Activated naive CD4-positive, alpha-beta T cell treated with anti-CD3 and anti-CD28 coated beads for 36 hours (primary cell): ENCODE data around the gene DCP1B. TPM values are rescaled to one million over a fixed set of nuclear protein-coding genes. Genes with fewer than 3 reads are reported as not detected.

ENCODE experiments used
- CTCF ChIA-PET: fragments of 350-600 bp; sonication (Branson Sonifier 250); formaldehyde crosslinking; loops from one replicate; lab custom pipeline; 2021; ENCODE audit warnings: antibody characterized with exemption; lab: Charles Lee
- DNase-seq: peaks from one replicate; pipeline ENCODE4 v3.0.0-alpha.2; 2020
- H3K27ac Mint-ChIP-seq: one replicate; pipeline ENCODE4 v1.8.0; 2021; ENCODE audit warnings: mild to moderate bottlenecking, mixed read lengths
- H3K27me3 Mint-ChIP-seq: one replicate; pipeline ENCODE4 v1.8.0; 2021; ENCODE audit warnings: low read depth, mixed read lengths
- H3K36me3 Mint-ChIP-seq: one replicate; pipeline ENCODE4 v1.8.0; 2021; ENCODE audit warnings: low read depth, mixed read lengths
- H3K4me1 Mint-ChIP-seq: one replicate; pipeline ENCODE4 v1.8.0; 2021; ENCODE audit warnings: low read depth, mixed read lengths
- H3K4me3 Mint-ChIP-seq: one replicate; pipeline ENCODE4 v1.8.0; 2021; ENCODE audit warnings: mild to moderate bottlenecking, moderate library complexity, mixed read lengths
- H3K9me3 Mint-ChIP-seq: one replicate; pipeline ENCODE4 v1.8.0; 2021; ENCODE audit warnings: mixed read lengths
- intact Hi-C: fragments of 100-400 bp; cut with micrococcal nuclease; formaldehyde crosslinking; loops from one replicate; pipeline ENCODE4 v1.15.1; 2023
- total RNA-seq, 2 experiments: library from RNA; stranded (reverse); gene quantifications; one replicate each; pipeline ENCODE4 v1.2.3, GENCODE V29; 2021

Gene DCP1B
- total RNA-seq, 2 experiments from 2014 or later: 13.1 to 13.5 TPM

- CTCF ChIA-PET: no interaction called here
- Mint-ChIP-seq H3K4me1 (peaks cover 17% of the 10 kb centered on the region), H3K4me3 (no peak overlapping the region), H3K27me3 (no peaks in the 10 kb centered on the region), H3K9me3 (no peaks in the 10 kb centered on the region), H3K36me3 (peaks cover 45% of the 10 kb centered on the region), H3K27ac (no peak overlapping the region)
- intact Hi-C loops: no loop called here
- no peak for DNase-seq
These were observed 11.5 kb downstream of the DCP1B start for GRCh38 chr12:1992732-1993131.

GRCh38 chr12:1989111-1989510 lies 15.1 kb downstream of the DCP1B start:
- intact Hi-C loops: no loop called here
- no peak for DNase-seq
- H3K27ac Mint-ChIP-seq: no peak overlapping the region
- peaks cover 5% of the 10 kb centered on the region for H3K4me1 Mint-ChIP-seq
- CTCF ChIA-PET: no interaction called here
- H3K4me3 Mint-ChIP-seq: no peak overlapping the region
- H3K36me3 Mint-ChIP-seq: peaks cover 54% of the 10 kb centered on the region
- H3K27me3 Mint-ChIP-seq: no peaks in the 10 kb centered on the region
- peaks cover 15% of the 10 kb centered on the region for H3K9me3 Mint-ChIP-seq

- no peak for DNase-seq
- CTCF ChIA-PET: no interaction called here
- Mint-ChIP-seq H3K9me3 (peaks cover 15% of the 10 kb centered on the region), H3K4me1 (no peaks in the 10 kb centered on the region), H3K27me3 (no peaks in the 10 kb centered on the region), H3K27ac (no peak overlapping the region), H3K4me3 (no peak overlapping the region), H3K36me3 (peaks cover 39% of the 10 kb centered on the region)
- intact Hi-C loops: no loop called here
These were observed 19.5 kb downstream of the DCP1B start for GRCh38 chr12:1984759-1985158.

- H3K4me3 Mint-ChIP-seq: no peak overlapping the region
- DNase-seq: no peak
- H3K4me1 Mint-ChIP-seq: no peaks in the 10 kb centered on the region
- H3K9me3 Mint-ChIP-seq: peaks cover 6% of the 10 kb centered on the region
- intact Hi-C loops: no loop called here
- peaks cover 10% of the 10 kb centered on the region for H3K36me3 Mint-ChIP-seq
- CTCF ChIA-PET: no interaction called here
- H3K27ac Mint-ChIP-seq: no peak overlapping the region
- no peaks in the 10 kb centered on the region for H3K27me3 Mint-ChIP-seq
These were observed 24.0 kb downstream of the DCP1B start for GRCh38 chr12:1980282-1980681.

- Mint-ChIP-seq H3K27ac (no peak overlapping the region), H3K36me3 (peaks cover 4% of the 10 kb centered on the region), H3K4me3 (no peak overlapping the region), H3K4me1 (no peaks in the 10 kb centered on the region), H3K27me3 (no peaks in the 10 kb centered on the region), H3K9me3 (no peaks in the 10 kb centered on the region)
- intact Hi-C loops: no loop called here
- no peak for DNase-seq
- CTCF ChIA-PET: no interaction called here
These were observed 26.0 kb downstream of the DCP1B start for GRCh38 chr12:1978078-1978862.

GRCh38 chr12:1977588-1977987 lies 26.7 kb downstream of the DCP1B start:
- Mint-ChIP-seq H3K27me3 (no peaks in the 10 kb centered on the region), H3K4me3 (no peak overlapping the region), H3K4me1 (no peaks in the 10 kb centered on the region), H3K27ac (no peak overlapping the region), H3K9me3 (no peaks in the 10 kb centered on the region), H3K36me3 (peaks cover 4% of the 10 kb centered on the region)
- no peak for DNase-seq
- CTCF ChIA-PET: no interaction called here
- intact Hi-C loops: no loop called here

- peaks cover 4% of the 10 kb centered on the region for H3K36me3 Mint-ChIP-seq
- no peaks in the 10 kb centered on the region for H3K27me3 Mint-ChIP-seq
- H3K4me3 Mint-ChIP-seq: no peak overlapping the region
- CTCF ChIA-PET: no interaction called here
- no peak for DNase-seq
- no peaks in the 10 kb centered on the region for H3K4me1 Mint-ChIP-seq
- intact Hi-C loops: no loop called here
- H3K27ac Mint-ChIP-seq: no peak overlapping the region
- H3K9me3 Mint-ChIP-seq: no peaks in the 10 kb centered on the region
These were observed 27.1 kb downstream of the DCP1B start for GRCh38 chr12:1977109-1977508.

GRCh38 chr12:1974812-1975211 lies 29.4 kb downstream of the DCP1B start:
- H3K4me1 Mint-ChIP-seq: no peaks in the 10 kb centered on the region
- DNase-seq: no peak
- no peak overlapping the region for H3K4me3 Mint-ChIP-seq
- no peaks in the 10 kb centered on the region for H3K27me3 Mint-ChIP-seq
- peaks cover 2% of the 10 kb centered on the region for H3K36me3 Mint-ChIP-seq
- CTCF ChIA-PET: interaction anchor here (0.9 to 1.0 kb wide), 2 partner anchors 35 to 184 kb away, joined by 4 to 5 read pairs; no protein-coding TSS in a partner anchor
- intact Hi-C loops: no loop called here
- no peak overlapping the region for H3K27ac Mint-ChIP-seq
- H3K9me3 Mint-ChIP-seq: no peaks in the 10 kb centered on the region

- Mint-ChIP-seq H3K36me3 (no peaks in the 10 kb centered on the region), H3K27ac (no peak overlapping the region), H3K27me3 (no peaks in the 10 kb centered on the region), H3K9me3 (no peaks in the 10 kb centered on the region), H3K4me1 (peaks cover 2% of the 10 kb centered on the region), H3K4me3 (no peak overlapping the region)
- no peak for DNase-seq
- intact Hi-C loops: no loop called here
- CTCF ChIA-PET: no interaction called here
These were observed 31.4 kb downstream of the DCP1B start for GRCh38 chr12:1972856-1973317.

- peaks cover under 1% of the 10 kb centered on the region for H3K36me3 Mint-ChIP-seq
- DNase-seq: no peak
- intact Hi-C loops: no loop called here
- H3K27ac Mint-ChIP-seq: no peak overlapping the region
- H3K4me1 Mint-ChIP-seq: peaks cover 2% of the 10 kb centered on the region
- CTCF ChIA-PET: no interaction called here
- no peaks in the 10 kb centered on the region for H3K9me3 Mint-ChIP-seq
- H3K4me3 Mint-ChIP-seq: no peak overlapping the region
- no peaks in the 10 kb centered on the region for H3K27me3 Mint-ChIP-seq
These were observed 32.0 kb downstream of the DCP1B start for GRCh38 chr12:1972260-1972659.

GRCh38 chr12:1970331-1970900 lies 33.8 kb downstream of the DCP1B start:
- H3K27ac Mint-ChIP-seq: no peak overlapping the region
- H3K4me3 Mint-ChIP-seq: no peak overlapping the region
- no peak for DNase-seq
- CTCF ChIA-PET: interaction anchor here (1.6 kb wide), 1 partner anchor 31 kb away, joined by 5 read pairs; no protein-coding TSS in a partner anchor
- intact Hi-C loops: no loop called here
- no peaks in the 10 kb centered on the region for H3K9me3 Mint-ChIP-seq
- H3K36me3 Mint-ChIP-seq: peaks cover 8% of the 10 kb centered on the region
- H3K4me1 Mint-ChIP-seq: peaks cover 2% of the 10 kb centered on the region
- H3K27me3 Mint-ChIP-seq: no peaks in the 10 kb centered on the region

GRCh38 chr12:1966561-1967226 lies 37.6 kb downstream of the DCP1B start:
- DNase-seq: no peak
- Mint-ChIP-seq H3K27me3 (no peaks in the 10 kb centered on the region), H3K9me3 (no peaks in the 10 kb centered on the region), H3K4me1 (peaks cover 6% of the 10 kb centered on the region), H3K36me3 (peaks cover 18% of the 10 kb centered on the region), H3K27ac (no peak overlapping the region), H3K4me3 (no peak overlapping the region)
- intact Hi-C loops: no loop called here
- CTCF ChIA-PET: interaction anchor here (0.6 to 1.7 kb wide), 3 partner anchors 9 to 139 kb away, joined by 3 to 5 read pairs (median 4); no protein-coding TSS in a partner anchor
